Medulla oblongata (tissue), 1 donor: ENCODE results near the gene SKI.
A peak's percentile ranks its signal among the peaks of the same experiment; 100 is the strongest.
"Not testable (repeated sequence)": the region's sequence is repeated elsewhere in the genome, so short reads cannot be mapped to it uniquely, and the experiment has no call there.

Source experiments
- DNase-seq: peaks from one replicate; pipeline ENCODE4 v3.0.0-alpha.2; 2015; ENCODE audit errors: extremely low spot score

Gene SKI

GRCh38 chr1:2291577-2291976, 63.5 kb downstream of the SKI start:
- no peak for DNase-seq

GRCh38 chr1:2292725-2293450, 64.8 kb downstream of the SKI start:
- DNase-seq = no peak

- no peak for DNase-seq
Observed at GRCh38 chr1:2294033-2294724, 66.1 kb downstream of the SKI start.

GRCh38 chr1:2294725-2295078, 66.6 kb downstream of the SKI start:
- DNase-seq = no peak

- DNase-seq = no peak
Observed at GRCh38 chr1:2295526-2295925, 67.4 kb downstream of the SKI start.

- not testable (repeated sequence) for DNase-seq
Observed at GRCh38 chr1:2296211-2296610, 68.1 kb downstream of the SKI start.

- DNase-seq = no peak
Observed at GRCh38 chr1:2296614-2297013, 68.5 kb downstream of the SKI start.

- DNase-seq = no peak
Observed at GRCh38 chr1:2297246-2298011, 69.3 kb downstream of the SKI start.

- DNase-seq = no peak
Observed at GRCh38 chr1:2298685-2299084, 70.6 kb downstream of the SKI start.

GRCh38 chr1:2299131-2299627, 71.1 kb downstream of the SKI start:
- DNase-seq = no peak

- DNase-seq = no peak
Observed at GRCh38 chr1:2300004-2300771, 72.1 kb downstream of the SKI start.

GRCh38 chr1:2300851-2301606, 72.9 kb downstream of the SKI start:
- DNase-seq = peak; percentile 63

GRCh38 chr1:2301607-2302291, 73.6 kb downstream of the SKI start:
- DNase-seq = no peak

GRCh38 chr1:2302292-2302925, 74.3 kb downstream of the SKI start:
- no peak for DNase-seq

- no peak for DNase-seq
Observed at GRCh38 chr1:2303016-2303775, 75.1 kb downstream of the SKI start.

GRCh38 chr1:2303781-2304180, 75.7 kb downstream of the SKI start:
- no peak for DNase-seq

- no peak for DNase-seq
Observed at GRCh38 chr1:2304282-2304681, 76.2 kb downstream of the SKI start.

GRCh38 chr1:2304921-2305681, 77.0 kb downstream of the SKI start:
- no peak for DNase-seq
